ENCODE results near the gene FAM9A.

FAM9A gene

GRCh38 chrX:8845469-8845868, 44.3 kb upstream of the FAM9A start:
- H3K4me3 ChIP-seq (ENCODE audit: insufficient read depth in 1 of 2, low read depth in 1 of 2, low read length in 2 of 2) = peak overlapping the region in 1 of 2 experiments; percentile 68
- H2AFZ ChIP-seq (ENCODE audit: low read depth, low read length) = no peak overlapping the region
- no peaks in the 10 kb centered on the region for H3K27me3 ChIP-seq (ENCODE audit: control insufficient read depth in 1 of 2, insufficient read depth in 1 of 2, low read length in 2 of 2)
- H3K79me1 ChIP-seq (replicated peaks; ENCODE audit: low read length, poor library complexity, severe bottlenecking) = no peaks in the 10 kb centered on the region
- no peak overlapping the region for H3K23ac ChIP-seq (ENCODE audit: low read length in 2 of 2)
- peak overlapping the region in 1 of 2 experiments; percentile 57 for H3K18ac ChIP-seq (ENCODE audit: low read depth in 1 of 2, low read length in 2 of 2)
- 95% methylated on average over 9 of the region's 10 CpGs for WGBS
- peak overlapping the region; percentile 76 for H3K27ac ChIP-seq (ENCODE audit: low read length, poor library complexity, severe bottlenecking)
- H2BK12ac ChIP-seq (ENCODE audit: low read length in 2 of 2) = no peak overlapping the region
- H3K9me3 ChIP-seq (ENCODE audit: control insufficient read depth, low read length) = no peaks in the 10 kb centered on the region
- peak overlapping the region; percentile 55 for H3K9ac ChIP-seq (ENCODE audit: low read length)
- DNase-seq = no peak
- no peak overlapping the region for H2BK5ac ChIP-seq (ENCODE audit: low read depth, low read length, poor library complexity, severe bottlenecking)
- H2BK15ac ChIP-seq (ENCODE audit: low read depth, poor library complexity, severe bottlenecking) = no peak overlapping the region
- no peak overlapping the region for H4K91ac ChIP-seq (ENCODE audit: low read length)
- H2BK120ac ChIP-seq (ENCODE audit: low read depth, low read length) = no peak overlapping the region
- no peak overlapping the region for H3K4me2 ChIP-seq (ENCODE audit: low read length, poor library complexity, severe bottlenecking)
- no peak overlapping the region for H2AK5ac ChIP-seq (ENCODE audit: low read length, severe bottlenecking)
- H3K4me1 ChIP-seq (ENCODE audit: control insufficient read depth, insufficient read depth, low read depth, low read length) = peaks cover 6% of the 10 kb centered on the region
- no peak overlapping the region for H3K14ac ChIP-seq (ENCODE audit: low read length in 2 of 2)
- H3K4ac ChIP-seq (ENCODE audit: low read depth in 1 of 2, low read length in 2 of 2) = no peak overlapping the region
- H3K36me3 ChIP-seq (ENCODE audit: control insufficient read depth in 1 of 2, insufficient read depth in 2 of 2, low read depth in 1 of 2, low read length in 2 of 2) = no peaks in the 10 kb centered on the region
- H4K8ac ChIP-seq (ENCODE audit: low read length) = no peak overlapping the region

- peak overlapping the region; percentile 76 for H3K27ac ChIP-seq (ENCODE audit: low read length, poor library complexity, severe bottlenecking)
- no peak overlapping the region for H4K8ac ChIP-seq (ENCODE audit: low read length)
- WGBS = 17% methylated on average over 5 of the region's 11 CpGs
These were observed 43.9 kb upstream of the FAM9A start for GRCh38 chrX:8845060-8845459.

GRCh38 chrX:8844157-8844556, 43.0 kb upstream of the FAM9A start:
- no peak overlapping the region for H2BK120ac ChIP-seq (ENCODE audit: low read depth, low read length)
- WGBS = no CpG with 5 or more reads among the region's 1 CpG
- H3K23ac ChIP-seq (ENCODE audit: low read length in 2 of 2) = no peak overlapping the region
- H3K27ac ChIP-seq (ENCODE audit: low read length, poor library complexity, severe bottlenecking) = no peak overlapping the region
- no peak overlapping the region for H4K8ac ChIP-seq (ENCODE audit: low read length)
- no peak overlapping the region for H3K18ac ChIP-seq (ENCODE audit: low read depth in 1 of 2, low read length in 2 of 2)
- no peak overlapping the region for H3K4ac ChIP-seq (ENCODE audit: low read depth in 1 of 2, low read length in 2 of 2)
- H2AK5ac ChIP-seq (ENCODE audit: low read length, severe bottlenecking) = no peak overlapping the region
- no peak overlapping the region for H2BK5ac ChIP-seq (ENCODE audit: low read depth, low read length, poor library complexity, severe bottlenecking)
- no peaks in the 10 kb centered on the region for H3K79me1 ChIP-seq (replicated peaks; ENCODE audit: low read length, poor library complexity, severe bottlenecking)
- H3K14ac ChIP-seq (ENCODE audit: low read length in 2 of 2) = no peak overlapping the region
- no peaks in the 10 kb centered on the region for H3K36me3 ChIP-seq (ENCODE audit: control insufficient read depth in 1 of 2, insufficient read depth in 2 of 2, low read depth in 1 of 2, low read length in 2 of 2)
- H3K4me1 ChIP-seq (ENCODE audit: control insufficient read depth, insufficient read depth, low read depth, low read length) = peaks cover 5% of the 10 kb centered on the region
- no peak overlapping the region for H2BK15ac ChIP-seq (ENCODE audit: low read depth, poor library complexity, severe bottlenecking)
- no peak overlapping the region for H2AFZ ChIP-seq (ENCODE audit: low read depth, low read length)
- no peak for DNase-seq
- no peaks in the 10 kb centered on the region for H3K9me3 ChIP-seq (ENCODE audit: control insufficient read depth, low read length)
- no peak overlapping the region for H4K91ac ChIP-seq (ENCODE audit: low read length)
- no peaks in the 10 kb centered on the region for H3K27me3 ChIP-seq (ENCODE audit: control insufficient read depth in 1 of 2, insufficient read depth in 1 of 2, low read length in 2 of 2)
- no peak overlapping the region for H3K4me3 ChIP-seq (ENCODE audit: insufficient read depth in 1 of 2, low read depth in 1 of 2, low read length in 2 of 2)
- H3K9ac ChIP-seq (ENCODE audit: low read length) = no peak overlapping the region
- H3K4me2 ChIP-seq (ENCODE audit: low read length, poor library complexity, severe bottlenecking) = no peak overlapping the region
- H2BK12ac ChIP-seq (ENCODE audit: low read length in 2 of 2) = no peak overlapping the region

More at GRCh38 chrX:8845060-8845459, 43.9 kb upstream of the FAM9A start:
- Histone ChIP-seq H3K9me3 (ENCODE audit: control insufficient read depth, low read length) (no peaks in the 10 kb centered on the region), H3K9ac (ENCODE audit: low read length) (peak overlapping the region; percentile 55), H3K79me1 (replicated peaks; ENCODE audit: low read length, poor library complexity, severe bottlenecking) (no peaks in the 10 kb centered on the region), H2BK12ac (ENCODE audit: low read length in 2 of 2) (no peak overlapping the region), H4K91ac (ENCODE audit: low read length) (no peak overlapping the region), H2BK120ac (ENCODE audit: low read depth, low read length) (no peak overlapping the region), H3K4me3 (ENCODE audit: insufficient read depth in 1 of 2, low read depth in 1 of 2, low read length in 2 of 2) (peak overlapping the region in 1 of 2 experiments; percentile 68), H3K23ac (ENCODE audit: low read length in 2 of 2) (no peak overlapping the region), H3K27me3 (ENCODE audit: control insufficient read depth in 1 of 2, insufficient read depth in 1 of 2, low read length in 2 of 2) (no peaks in the 10 kb centered on the region), H2BK15ac (ENCODE audit: low read depth, poor library complexity, severe bottlenecking) (no peak overlapping the region), H3K18ac (ENCODE audit: low read depth in 1 of 2, low read length in 2 of 2) (no peak overlapping the region), H3K4ac (ENCODE audit: low read depth in 1 of 2, low read length in 2 of 2) (no peak overlapping the region), H2AK5ac (ENCODE audit: low read length, severe bottlenecking) (no peak overlapping the region), H2AFZ (ENCODE audit: low read depth, low read length) (no peak overlapping the region), H3K4me2 (ENCODE audit: low read length, poor library complexity, severe bottlenecking) (no peak overlapping the region), H3K36me3 (ENCODE audit: control insufficient read depth in 1 of 2, insufficient read depth in 2 of 2, low read depth in 1 of 2, low read length in 2 of 2) (no peaks in the 10 kb centered on the region), H3K4me1 (ENCODE audit: control insufficient read depth, insufficient read depth, low read depth, low read length) (peaks cover 6% of the 10 kb centered on the region), H2BK5ac (ENCODE audit: low read depth, low read length, poor library complexity, severe bottlenecking) (no peak overlapping the region), H3K14ac (ENCODE audit: low read length in 2 of 2) (no peak overlapping the region)
- DNase-seq = peak; percentile 43

- Histone ChIP-seq H3K9ac (ENCODE audit: low read length) (no peak overlapping the region), H2AK5ac (ENCODE audit: low read length, severe bottlenecking) (no peak overlapping the region), H3K27ac (ENCODE audit: low read length, poor library complexity, severe bottlenecking) (peak overlapping the region; percentile 29), H3K27me3 (ENCODE audit: control insufficient read depth in 1 of 2, insufficient read depth in 1 of 2, low read length in 2 of 2) (no peaks in the 10 kb centered on the region), H2BK15ac (ENCODE audit: low read depth, poor library complexity, severe bottlenecking) (no peak overlapping the region), H2BK5ac (ENCODE audit: low read depth, low read length, poor library complexity, severe bottlenecking) (no peak overlapping the region), H3K4me2 (ENCODE audit: low read length, poor library complexity, severe bottlenecking) (no peak overlapping the region), H3K18ac (ENCODE audit: low read depth in 1 of 2, low read length in 2 of 2) (no peak overlapping the region), H3K79me1 (replicated peaks; ENCODE audit: low read length, poor library complexity, severe bottlenecking) (no peaks in the 10 kb centered on the region), H2AFZ (ENCODE audit: low read depth, low read length) (no peak overlapping the region), H3K23ac (ENCODE audit: low read length in 2 of 2) (no peak overlapping the region), H3K4ac (ENCODE audit: low read depth in 1 of 2, low read length in 2 of 2) (no peak overlapping the region), H3K4me1 (ENCODE audit: control insufficient read depth, insufficient read depth, low read depth, low read length) (peaks cover 5% of the 10 kb centered on the region), H3K36me3 (ENCODE audit: control insufficient read depth in 1 of 2, insufficient read depth in 2 of 2, low read depth in 1 of 2, low read length in 2 of 2) (no peaks in the 10 kb centered on the region), H3K9me3 (ENCODE audit: control insufficient read depth, low read length) (no peaks in the 10 kb centered on the region), H4K8ac (ENCODE audit: low read length) (no peak overlapping the region), H3K14ac (ENCODE audit: low read length in 2 of 2) (no peak overlapping the region), H2BK120ac (ENCODE audit: low read depth, low read length) (no peak overlapping the region), H2BK12ac (ENCODE audit: low read length in 2 of 2) (no peak overlapping the region), H4K91ac (ENCODE audit: low read length) (no peak overlapping the region), H3K4me3 (ENCODE audit: insufficient read depth in 1 of 2, low read depth in 1 of 2, low read length in 2 of 2) (no peak overlapping the region)
- no peak for DNase-seq
- WGBS = 80% methylated on average over 5 of the region's 6 CpGs
These were observed 40.7 kb upstream of the FAM9A start for GRCh38 chrX:8841911-8842310.

All from mesenchymal stem cell (in vitro differentiated cells and primary cell).